HepG2 (cell line): ENCODE data around the gene EPO. TPM values are rescaled to one million over a fixed set of nuclear protein-coding genes. Genes with fewer than 3 reads are reported as not detected.

Experiments
- CHD2 ChIP-seq: IDR thresholded peaks from 2 replicates; pipeline ENCODE4 v1.6.1; 2011; ENCODE audit warnings: low read depth, low read length, improper control_type of control experiment
- FLYWCH1 ChIP-seq: sonication (generic); formaldehyde crosslinking; IDR thresholded peaks from 2 replicates; pipeline ENCODE4 v1.8.1; 2023; ENCODE audit warnings: mild to moderate bottlenecking, missing genetic modification reagents
- MED1 ChIP-seq: sonication (generic); formaldehyde crosslinking; IDR thresholded peaks from 2 replicates; pipeline ENCODE4 v1.4.0; 2020; ENCODE audit warnings: missing genetic modification reagents
- NFATC3 ChIP-seq: sonication (generic); formaldehyde crosslinking; IDR thresholded peaks from 2 replicates; pipeline ENCODE4 v1.5.1; 2020; ENCODE audit warnings: mild to moderate bottlenecking, missing genetic modification reagents
- POLR2AphosphoS2 ChIP-seq: IDR thresholded peaks from 2 replicates; pipeline ENCODE4 v1.6.1; 2011; ENCODE audit warnings: low read depth, low read length, improper control_type of control experiment
- SALL2 ChIP-seq: sonication (generic); formaldehyde crosslinking; IDR thresholded peaks from 2 replicates; pipeline ENCODE4 v1.8.1; 2023; ENCODE audit warnings: mild to moderate bottlenecking, missing genetic modification reagents, inconsistent platforms
- SAP130 ChIP-seq: IDR thresholded peaks from 2 replicates; pipeline ENCODE4 v1.6.1; 2016; ENCODE audit warnings: low read depth
- ZNF10 ChIP-seq: sonication (generic); formaldehyde crosslinking; IDR thresholded peaks from 2 replicates; pipeline ENCODE4 v1.4.0; 2020; ENCODE audit warnings: mild to moderate bottlenecking, low read depth, missing genetic modification reagents, borderline replicate concordance
- ZNF17 ChIP-seq: sonication (generic); formaldehyde crosslinking; IDR thresholded peaks from 2 replicates; pipeline ENCODE4 v1.5.0; 2020; ENCODE audit warnings: mild to moderate bottlenecking, missing genetic modification reagents
- ZNF326 ChIP-seq: sonication (generic); formaldehyde crosslinking; IDR thresholded peaks from 2 replicates; pipeline ENCODE4 v1.4.0; 2020; ENCODE audit warnings: missing genetic modification reagents, borderline replicate concordance
- ZNF619 ChIP-seq: sonication (generic); formaldehyde crosslinking; IDR thresholded peaks from 2 replicates; pipeline ENCODE4 v1.4.0; 2020; ENCODE audit warnings: mild to moderate bottlenecking, missing genetic modification reagents
- ZSCAN9 ChIP-seq: IDR thresholded peaks from 2 replicates; pipeline ENCODE4 v1.6.1; 2016; ENCODE audit warnings: borderline replicate concordance
- polyA plus RNA-seq, 8 experiments: library from polyadenylated mRNA; depleted of rRNA in 3 of 8; stranded (reverse) in 7 of 8; unstranded in 1 of 8; fragments of >200 nt; fragmentation: Illumina TruSeq in 4 of 8; extraction: Trizol in 4 of 8; gene quantifications; 2 replicates each; pipeline versions ENCODE4 v1.2.1 to v1.2.3, GENCODE V29; 2011 to 2016; ENCODE audit warnings: low read depth in 4 of 8, missing spikeins in 1 of 8, mixed read lengths in 1 of 8; ENCODE audit not compliant: insufficient read depth in 1 of 8
- total RNA-seq, 5 experiments: library from RNA; depleted of rRNA; stranded (reverse); fragments of >200 nt; fragmentation: Illumina TruSeq; extraction: Trizol; gene quantifications; 2 replicates each; pipeline ENCODE4 v1.2.3, GENCODE V29; 2016; ENCODE audit warnings: low read depth in 1 of 5
- TF ChIP-seq, protein P1 (sequence below), 2 experiments: fragments of 450-650 bp in 1 of 2; sonication (generic) in 1 of 2; formaldehyde crosslinking in 1 of 2; IDR thresholded peaks; 2 replicates each; pipeline versions ENCODE4 v1.6.1 to v1.8.0; 2016 to 2022; ENCODE audit warnings: antibody characterized with exemption in 1 of 2, mild to moderate bottlenecking in 1 of 2, missing genetic modification reagents in 1 of 2
- TF ChIP-seq, protein P2 (sequence below): sonication (generic); formaldehyde crosslinking; IDR thresholded peaks from 2 replicates; pipeline ENCODE4 v1.5.0; 2020; ENCODE audit warnings: mild to moderate bottlenecking, missing genetic modification reagents, borderline replicate concordance
- TF ChIP-seq, protein P3 (sequence below): sonication (generic); formaldehyde crosslinking; IDR thresholded peaks from 2 replicates; pipeline ENCODE4 v1.8.0; 2022; ENCODE audit warnings: low read depth, missing genetic modification reagents
- TF ChIP-seq, protein P4 (sequence below): sonication (generic); formaldehyde crosslinking; IDR thresholded peaks from 2 replicates; pipeline ENCODE4 v1.4.0; 2020; ENCODE audit warnings: missing genetic modification reagents

Gene EPO
- total and polyA plus RNA-seq, 2 of the 13 experiments (the other 11 are each of a cell fraction or from before 2014, with no cell fraction given), result 10.3 to 25.7 TPM

DNA sequence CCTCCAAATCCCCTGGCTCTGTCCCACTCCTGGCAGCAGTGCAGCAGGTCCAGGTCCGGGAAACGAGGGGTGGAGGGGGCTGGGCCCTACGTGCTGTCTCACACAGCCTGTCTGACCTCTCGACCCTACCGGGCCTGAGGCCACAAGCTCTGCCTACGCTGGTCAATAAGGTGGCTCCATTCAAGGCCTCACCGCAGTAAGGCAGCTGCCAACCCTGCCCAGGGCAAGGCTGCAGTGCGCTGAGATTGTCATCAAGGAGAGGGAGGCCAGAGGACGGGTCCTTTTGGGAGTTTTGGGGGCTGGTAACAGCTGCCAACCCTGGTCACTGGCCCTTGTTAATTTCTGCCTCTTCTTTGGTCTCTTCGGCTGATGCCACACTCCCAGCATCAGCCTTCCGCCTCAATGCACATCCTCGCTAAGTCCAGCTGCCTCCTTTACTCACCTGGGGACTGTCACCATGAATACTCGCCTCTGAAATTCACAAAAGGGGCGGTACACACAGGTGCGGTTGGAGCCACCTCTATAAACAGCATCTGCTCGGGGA lies 3.5 kb downstream of the EPO start (continued):
- TF ChIP-seq, protein P1, sequence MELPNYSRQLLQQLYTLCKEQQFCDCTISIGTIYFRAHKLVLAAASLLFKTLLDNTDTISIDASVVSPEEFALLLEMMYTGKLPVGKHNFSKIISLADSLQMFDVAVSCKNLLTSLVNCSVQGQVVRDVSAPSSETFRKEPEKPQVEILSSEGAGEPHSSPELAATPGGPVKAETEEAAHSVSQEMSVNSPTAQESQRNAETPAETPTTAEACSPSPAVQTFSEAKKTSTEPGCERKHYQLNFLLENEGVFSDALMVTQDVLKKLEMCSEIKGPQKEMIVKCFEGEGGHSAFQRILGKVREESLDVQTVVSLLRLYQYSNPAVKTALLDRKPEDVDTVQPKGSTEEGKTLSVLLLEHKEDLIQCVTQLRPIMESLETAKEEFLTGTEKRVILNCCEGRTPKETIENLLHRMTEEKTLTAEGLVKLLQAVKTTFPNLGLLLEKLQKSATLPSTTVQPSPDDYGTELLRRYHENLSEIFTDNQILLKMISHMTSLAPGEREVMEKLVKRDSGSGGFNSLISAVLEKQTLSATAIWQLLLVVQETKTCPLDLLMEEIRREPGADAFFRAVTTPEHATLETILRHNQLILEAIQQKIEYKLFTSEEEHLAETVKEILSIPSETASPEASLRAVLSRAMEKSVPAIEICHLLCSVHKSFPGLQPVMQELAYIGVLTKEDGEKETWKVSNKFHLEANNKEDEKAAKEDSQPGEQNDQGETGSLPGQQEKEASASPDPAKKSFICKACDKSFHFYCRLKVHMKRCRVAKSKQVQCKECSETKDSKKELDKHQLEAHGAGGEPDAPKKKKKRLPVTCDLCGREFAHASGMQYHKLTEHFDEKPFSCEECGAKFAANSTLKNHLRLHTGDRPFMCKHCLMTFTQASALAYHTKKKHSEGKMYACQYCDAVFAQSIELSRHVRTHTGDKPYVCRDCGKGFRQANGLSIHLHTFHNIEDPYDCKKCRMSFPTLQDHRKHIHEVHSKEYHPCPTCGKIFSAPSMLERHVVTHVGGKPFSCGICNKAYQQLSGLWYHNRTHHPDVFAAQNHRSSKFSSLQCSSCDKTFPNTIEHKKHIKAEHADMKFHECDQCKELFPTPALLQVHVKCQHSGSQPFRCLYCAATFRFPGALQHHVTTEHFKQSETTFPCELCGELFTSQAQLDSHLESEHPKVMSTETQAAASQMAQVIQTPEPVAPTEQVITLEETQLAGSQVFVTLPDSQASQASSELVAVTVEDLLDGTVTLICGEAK (IDR thresholded peaks at IDR 0.05), result no peak
- TF ChIP-seq, protein P1 (CRISPR knock-in tag; IDR thresholded peaks at IDR 0.05), result peak; percentile 63
- peak; percentile 89 for TF ChIP-seq SAP130
- TF ChIP-seq, protein P2, sequence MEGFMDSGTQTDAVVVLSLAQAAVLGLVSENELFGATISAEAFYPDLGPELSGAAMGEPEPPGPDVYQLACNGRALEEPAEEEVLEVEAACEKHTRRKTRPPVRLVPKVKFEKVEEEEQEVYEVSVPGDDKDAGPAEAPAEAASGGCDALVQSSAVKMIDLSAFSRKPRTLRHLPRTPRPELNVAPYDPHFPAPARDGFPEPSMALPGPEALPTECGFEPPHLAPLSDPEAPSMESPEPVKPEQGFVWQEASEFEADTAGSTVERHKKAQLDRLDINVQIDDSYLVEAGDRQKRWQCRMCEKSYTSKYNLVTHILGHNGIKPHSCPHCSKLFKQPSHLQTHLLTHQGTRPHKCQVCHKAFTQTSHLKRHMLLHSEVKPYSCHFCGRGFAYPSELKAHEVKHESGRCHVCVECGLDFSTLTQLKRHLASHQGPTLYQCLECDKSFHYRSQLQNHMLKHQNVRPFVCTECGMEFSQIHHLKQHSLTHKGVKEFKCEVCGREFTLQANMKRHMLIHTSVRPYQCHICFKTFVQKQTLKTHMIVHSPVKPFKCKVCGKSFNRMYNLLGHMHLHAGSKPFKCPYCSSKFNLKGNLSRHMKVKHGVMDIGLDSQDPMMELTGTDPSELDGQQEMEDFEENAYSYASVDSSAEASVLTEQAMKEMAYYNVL (CRISPR knock-in tag), result 0 out of 2 replicates have a peak, but pooled peaks have one; percentile 25
- TF ChIP-seq, protein P3, sequence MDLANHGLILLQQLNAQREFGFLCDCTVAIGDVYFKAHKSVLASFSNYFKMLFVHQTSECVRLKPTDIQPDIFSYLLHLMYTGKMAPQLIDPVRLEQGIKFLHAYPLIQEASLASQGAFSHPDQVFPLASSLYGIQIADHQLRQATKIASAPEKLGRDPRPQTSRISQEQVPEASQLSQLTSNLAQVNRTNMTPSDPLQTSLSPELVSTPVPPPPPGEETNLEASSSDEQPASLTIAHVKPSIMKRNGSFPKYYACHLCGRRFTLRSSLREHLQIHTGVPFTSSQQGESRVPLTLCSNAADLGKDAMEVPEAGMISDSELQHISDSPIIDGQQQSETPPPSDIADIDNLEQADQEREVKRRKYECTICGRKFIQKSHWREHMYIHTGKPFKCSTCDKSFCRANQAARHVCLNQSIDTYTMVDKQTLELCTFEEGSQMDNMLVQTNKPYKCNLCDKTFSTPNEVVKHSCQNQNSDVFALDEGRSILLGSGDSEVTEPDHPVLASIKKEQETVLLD (CRISPR knock-in tag), result no peak
- TF ChIP-seq POLR2AphosphoS2, result no peak
- peak; percentile 97 for TF ChIP-seq MED1
- no peak for TF ChIP-seq ZNF10 (CRISPR knock-in tag)
- no peak for TF ChIP-seq ZNF326 (CRISPR knock-in tag)
- no peak for TF ChIP-seq SALL2 (CRISPR knock-in tag)
- no peak for TF ChIP-seq ZNF17 (CRISPR knock-in tag)
- TF ChIP-seq ZNF619 (CRISPR knock-in tag), result no peak
- no peak for TF ChIP-seq FLYWCH1
- TF ChIP-seq, protein P4, sequence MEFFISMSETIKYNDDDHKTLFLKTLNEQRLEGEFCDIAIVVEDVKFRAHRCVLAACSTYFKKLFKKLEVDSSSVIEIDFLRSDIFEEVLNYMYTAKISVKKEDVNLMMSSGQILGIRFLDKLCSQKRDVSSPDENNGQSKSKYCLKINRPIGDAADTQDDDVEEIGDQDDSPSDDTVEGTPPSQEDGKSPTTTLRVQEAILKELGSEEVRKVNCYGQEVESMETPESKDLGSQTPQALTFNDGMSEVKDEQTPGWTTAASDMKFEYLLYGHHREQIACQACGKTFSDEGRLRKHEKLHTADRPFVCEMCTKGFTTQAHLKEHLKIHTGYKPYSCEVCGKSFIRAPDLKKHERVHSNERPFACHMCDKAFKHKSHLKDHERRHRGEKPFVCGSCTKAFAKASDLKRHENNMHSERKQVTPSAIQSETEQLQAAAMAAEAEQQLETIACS, result no peak
- TF ChIP-seq CHD2, result no peak
- no peak for TF ChIP-seq NFATC3 (CRISPR knock-in tag)
- TF ChIP-seq ZSCAN9 (CRISPR knock-in tag), result no peak
